Liver (tissue), 3 donors: ENCODE results near the gene MAP1LC3B.

Experiments
- EGR1 ChIP-seq, 2 donors: IDR thresholded peaks; 2 replicates each; pipeline ENCODE4 v1.6.1; 2016 to 2018; ENCODE audit warnings: antibody characterized with exemption in 2 of 2, low read depth in 2 of 2
- GABPA ChIP-seq, 2 donors: IDR thresholded peaks in 1 of 2; conservative IDR thresholded peaks in 1 of 2; 2 replicates each; pipeline ENCODE4 v1.6.1; 2016; ENCODE audit warnings: antibody characterized with exemption in 2 of 2, mild to moderate bottlenecking in 1 of 2, moderate library complexity in 1 of 2
- HNF4A ChIP-seq, 2 donors: conservative IDR thresholded peaks; 2 replicates each; pipeline ENCODE4 v1.6.1; 2016; ENCODE audit warnings: antibody characterized with exemption in 2 of 2, mild to moderate bottlenecking in 2 of 2
- JUND ChIP-seq, 2 donors: IDR thresholded peaks; 2 replicates each; pipeline ENCODE4 v1.6.1; 2016; ENCODE audit warnings: antibody characterized with exemption in 2 of 2
- RAD21 ChIP-seq, 2 donors: IDR thresholded peaks; 2 replicates each; pipeline ENCODE4 v1.6.1; 2016; ENCODE audit warnings: antibody characterized with exemption in 2 of 2, mild to moderate bottlenecking in 2 of 2
- TAF1 ChIP-seq: conservative IDR thresholded peaks from 2 replicates; pipeline ENCODE4 v1.6.1; 2016; ENCODE audit warnings: antibody characterized with exemption, mild to moderate bottlenecking
- YY1 ChIP-seq: IDR thresholded peaks from 2 replicates; pipeline ENCODE4 v1.6.1; 2016; ENCODE audit warnings: antibody characterized with exemption, mild to moderate bottlenecking
- TF ChIP-seq, protein P1 (sequence below): fragments of 150-350 bp; IDR thresholded peaks from 2 replicates; pipeline ENCODE4 v1.5.1; 2017; ENCODE audit warnings: improper control_type of control experiment, low read depth, low read length; ENCODE audit not compliant: missing input control
- TF ChIP-seq, protein P2 (sequence below): IDR thresholded peaks from 2 replicates; pipeline ENCODE4 v1.6.1; 2016; ENCODE audit warnings: antibody characterized with exemption, mild to moderate bottlenecking
- TF ChIP-seq, protein P3 (sequence below): IDR thresholded peaks from 2 replicates; pipeline ENCODE4 v1.6.1; 2016; ENCODE audit warnings: antibody characterized with exemption
- donor health status: healthy.
- donor health status: healthy.

DNA sequence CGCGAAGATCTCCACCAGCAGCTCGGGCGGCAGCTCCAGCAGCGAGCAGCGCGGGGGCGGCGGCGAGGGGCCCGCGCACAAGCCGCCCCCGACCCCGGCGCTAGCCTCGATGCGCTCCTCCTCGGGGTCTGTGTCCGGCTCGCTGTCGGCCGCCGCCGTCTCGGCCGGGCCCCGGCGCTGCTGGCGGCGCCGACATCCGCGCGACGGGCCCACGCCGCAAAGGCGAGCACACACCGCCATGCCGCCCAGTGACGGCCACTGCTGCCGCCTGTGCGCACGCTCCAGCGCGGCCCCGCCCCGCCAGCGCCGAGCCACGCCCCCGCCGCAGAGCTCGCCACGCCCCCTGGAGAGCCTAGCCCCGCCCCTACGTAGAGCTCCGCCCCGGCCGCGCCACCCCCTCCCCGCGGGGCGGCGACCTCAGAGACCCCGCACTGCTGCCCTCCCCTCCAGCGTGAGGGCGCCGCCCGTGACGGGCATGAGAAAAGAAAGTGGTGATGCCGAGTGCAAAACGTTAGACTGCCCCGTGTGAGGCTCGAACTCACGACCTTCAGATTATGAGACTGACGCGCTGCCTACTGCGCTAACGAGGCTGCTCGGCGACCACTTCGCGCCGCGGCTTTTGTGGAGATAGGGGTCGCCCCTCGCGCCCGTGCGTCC lies 8.5 kb upstream of the MAP1LC3B start, which contains the start of gene FBXO31:
- TF ChIP-seq, protein P1, sequence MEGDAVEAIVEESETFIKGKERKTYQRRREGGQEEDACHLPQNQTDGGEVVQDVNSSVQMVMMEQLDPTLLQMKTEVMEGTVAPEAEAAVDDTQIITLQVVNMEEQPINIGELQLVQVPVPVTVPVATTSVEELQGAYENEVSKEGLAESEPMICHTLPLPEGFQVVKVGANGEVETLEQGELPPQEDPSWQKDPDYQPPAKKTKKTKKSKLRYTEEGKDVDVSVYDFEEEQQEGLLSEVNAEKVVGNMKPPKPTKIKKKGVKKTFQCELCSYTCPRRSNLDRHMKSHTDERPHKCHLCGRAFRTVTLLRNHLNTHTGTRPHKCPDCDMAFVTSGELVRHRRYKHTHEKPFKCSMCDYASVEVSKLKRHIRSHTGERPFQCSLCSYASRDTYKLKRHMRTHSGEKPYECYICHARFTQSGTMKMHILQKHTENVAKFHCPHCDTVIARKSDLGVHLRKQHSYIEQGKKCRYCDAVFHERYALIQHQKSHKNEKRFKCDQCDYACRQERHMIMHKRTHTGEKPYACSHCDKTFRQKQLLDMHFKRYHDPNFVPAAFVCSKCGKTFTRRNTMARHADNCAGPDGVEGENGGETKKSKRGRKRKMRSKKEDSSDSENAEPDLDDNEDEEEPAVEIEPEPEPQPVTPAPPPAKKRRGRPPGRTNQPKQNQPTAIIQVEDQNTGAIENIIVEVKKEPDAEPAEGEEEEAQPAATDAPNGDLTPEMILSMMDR, result no peak
- TF ChIP-seq GABPA (IDR thresholded peaks at IDR 0.05 in 1 of 2, conservative IDR thresholded peaks at IDR 0.05 in 1 of 2) (no peak), RAD21 (IDR thresholded peaks at IDR 0.05) (no peak), JUND (IDR thresholded peaks at IDR 0.05) (no peak), YY1 (no peak), EGR1 (IDR thresholded peaks at IDR 0.05; ENCODE audit: low read depth in 2 of 2) (no peak), TAF1 (no peak), HNF4A (conservative IDR thresholded peaks at IDR 0.05) (no peak)
- TF ChIP-seq, protein P2, sequence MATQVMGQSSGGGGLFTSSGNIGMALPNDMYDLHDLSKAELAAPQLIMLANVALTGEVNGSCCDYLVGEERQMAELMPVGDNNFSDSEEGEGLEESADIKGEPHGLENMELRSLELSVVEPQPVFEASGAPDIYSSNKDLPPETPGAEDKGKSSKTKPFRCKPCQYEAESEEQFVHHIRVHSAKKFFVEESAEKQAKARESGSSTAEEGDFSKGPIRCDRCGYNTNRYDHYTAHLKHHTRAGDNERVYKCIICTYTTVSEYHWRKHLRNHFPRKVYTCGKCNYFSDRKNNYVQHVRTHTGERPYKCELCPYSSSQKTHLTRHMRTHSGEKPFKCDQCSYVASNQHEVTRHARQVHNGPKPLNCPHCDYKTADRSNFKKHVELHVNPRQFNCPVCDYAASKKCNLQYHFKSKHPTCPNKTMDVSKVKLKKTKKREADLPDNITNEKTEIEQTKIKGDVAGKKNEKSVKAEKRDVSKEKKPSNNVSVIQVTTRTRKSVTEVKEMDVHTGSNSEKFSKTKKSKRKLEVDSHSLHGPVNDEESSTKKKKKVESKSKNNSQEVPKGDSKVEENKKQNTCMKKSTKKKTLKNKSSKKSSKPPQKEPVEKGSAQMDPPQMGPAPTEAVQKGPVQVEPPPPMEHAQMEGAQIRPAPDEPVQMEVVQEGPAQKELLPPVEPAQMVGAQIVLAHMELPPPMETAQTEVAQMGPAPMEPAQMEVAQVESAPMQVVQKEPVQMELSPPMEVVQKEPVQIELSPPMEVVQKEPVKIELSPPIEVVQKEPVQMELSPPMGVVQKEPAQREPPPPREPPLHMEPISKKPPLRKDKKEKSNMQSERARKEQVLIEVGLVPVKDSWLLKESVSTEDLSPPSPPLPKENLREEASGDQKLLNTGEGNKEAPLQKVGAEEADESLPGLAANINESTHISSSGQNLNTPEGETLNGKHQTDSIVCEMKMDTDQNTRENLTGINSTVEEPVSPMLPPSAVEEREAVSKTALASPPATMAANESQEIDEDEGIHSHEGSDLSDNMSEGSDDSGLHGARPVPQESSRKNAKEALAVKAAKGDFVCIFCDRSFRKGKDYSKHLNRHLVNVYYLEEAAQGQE, result peak; percentile 46
- TF ChIP-seq, protein P3, sequence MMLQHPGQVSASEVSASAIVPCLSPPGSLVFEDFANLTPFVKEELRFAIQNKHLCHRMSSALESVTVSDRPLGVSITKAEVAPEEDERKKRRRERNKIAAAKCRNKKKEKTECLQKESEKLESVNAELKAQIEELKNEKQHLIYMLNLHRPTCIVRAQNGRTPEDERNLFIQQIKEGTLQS, result peak; percentile 99
